HEK293 (cell line): ENCODE results near the gene SCGB3A2.

Experiments
- CTCF ChIA-PET: fragments of 350-600 bp; formaldehyde crosslinking; extraction: SDS; loops from one replicate; lab custom pipeline; 2021; ENCODE audit warnings: antibody characterized with exemption; lab: Yijun Ruan, JAX
- POLR2A ChIA-PET: fragments of 300-600 bp; formaldehyde crosslinking; extraction: SDS; loops from one replicate; lab custom pipeline; 2020; ENCODE audit warnings: antibody characterized with exemption, inconsistent platforms; lab: Yijun Ruan, JAX
- H3K27ac ChIP-seq: fragments of 200-500 bp; sonication (Bioruptor generic); 2 replicates; pipeline ENCODE4 v1.5.1; 2014; ENCODE audit warnings: low read depth, low read length, control low read depth, inconsistent platforms; ENCODE audit errors: extremely low read depth
- H3K36me3 ChIP-seq, 2 experiments: fragments of 200-500 bp in 1 of 2; sonication (Bioruptor generic) in 1 of 2; 1 replicate in 1 of 2; 2 replicates in 1 of 2; pipeline ENCODE4 v1.5.1; 2014 to 2017; ENCODE audit warnings: inconsistent platforms in 2 of 2, low read length in 2 of 2; ENCODE audit not compliant: control insufficient read depth in 2 of 2, insufficient read depth in 1 of 2
- H3K4me1 ChIP-seq: fragments of 200-500 bp; sonication (Bioruptor generic); 2 replicates; pipeline ENCODE4 v1.5.1; 2014; ENCODE audit warnings: mild to moderate bottlenecking, low read length, inconsistent platforms; ENCODE audit not compliant: control insufficient read depth, insufficient read depth
- H3K4me3 ChIP-seq: 2 replicates; pipeline ENCODE4 v1.5.1; 2011; ENCODE audit warnings: low read depth, mild to moderate bottlenecking, control low read depth, low read length, moderate library complexity
- H3K9me3 ChIP-seq: fragments of 200-500 bp; sonication (Bioruptor generic); 2 replicates; pipeline ENCODE4 v1.5.1; 2014; ENCODE audit warnings: low read depth, low read length, inconsistent platforms; ENCODE audit not compliant: control insufficient read depth, insufficient read depth
- KLF1 ChIP-seq: fragments of 450-650 bp; formaldehyde crosslinking; IDR thresholded peaks from 2 replicates; pipeline ENCODE4 v1.5.1; 2016; ENCODE audit warnings: missing biosample characterization, missing genetic modification characterization
- ZBTB7A ChIP-seq: fragments of 450-650 bp; formaldehyde crosslinking; IDR thresholded peaks from 2 replicates; pipeline ENCODE4 v1.5.1; 2016; ENCODE audit warnings: low read depth, missing biosample characterization, missing genetic modification characterization
- ZNF174 ChIP-seq: fragments of 450-650 bp; formaldehyde crosslinking; IDR thresholded peaks from 2 replicates; pipeline ENCODE4 v1.5.0; 2017; ENCODE audit warnings: missing biosample characterization, mild to moderate bottlenecking, missing genetic modification characterization
- ZNF449 ChIP-seq: fragments of 450-650 bp; formaldehyde crosslinking; IDR thresholded peaks from 2 replicates; pipeline ENCODE4 v1.5.1; 2017; ENCODE audit warnings: missing biosample characterization, mild to moderate bottlenecking, missing genetic modification characterization, moderate library complexity
- ZNF510 ChIP-seq: fragments of 450-650 bp; formaldehyde crosslinking; IDR thresholded peaks from 2 replicates; pipeline ENCODE4 v1.5.1; 2018; ENCODE audit warnings: mild to moderate bottlenecking, missing genetic modification characterization, missing biosample characterization; ENCODE audit not compliant: insufficient replicate concordance
- ZNF518A ChIP-seq: fragments of 450-650 bp; formaldehyde crosslinking; conservative IDR thresholded peaks from 2 replicates; pipeline ENCODE4 v1.5.1; 2016; ENCODE audit warnings: low read depth, missing biosample characterization, missing genetic modification characterization
- ZNF529 ChIP-seq: fragments of 450-650 bp; formaldehyde crosslinking; IDR thresholded peaks from 2 replicates; pipeline ENCODE4 v1.5.1; 2017; ENCODE audit warnings: missing genetic modification characterization, missing biosample characterization; ENCODE audit not compliant: insufficient replicate concordance
- ZNF596 ChIP-seq: fragments of 450-650 bp; IDR thresholded peaks from 2 replicates; pipeline ENCODE4 v1.5.0; 2018; ENCODE audit warnings: missing biosample characterization, mild to moderate bottlenecking, missing genetic modification characterization, moderate library complexity
- ZNF768 ChIP-seq: fragments of 450-650 bp; formaldehyde crosslinking; IDR thresholded peaks from 2 replicates; pipeline ENCODE4 v1.5.1; 2018; ENCODE audit warnings: missing biosample characterization, mild to moderate bottlenecking, missing genetic modification characterization
- TF ChIP-seq, protein P1 (sequence below): fragments of 450-650 bp; formaldehyde crosslinking; IDR thresholded peaks from 2 replicates; pipeline ENCODE4 v1.5.1; 2016; ENCODE audit warnings: missing biosample characterization, missing genetic modification characterization
- TF ChIP-seq, protein P2 (sequence below): fragments of 450-650 bp; formaldehyde crosslinking; IDR thresholded peaks from 2 replicates; pipeline ENCODE4 v1.5.1; 2016; ENCODE audit warnings: missing biosample characterization, missing genetic modification characterization
- TF ChIP-seq, protein P3 (sequence below): fragments of 450-650 bp; formaldehyde crosslinking; conservative IDR thresholded peaks from 2 replicates; pipeline ENCODE4 v1.5.1; 2016; ENCODE audit warnings: low read depth, missing biosample characterization, missing genetic modification characterization

Gene SCGB3A2

DNA sequence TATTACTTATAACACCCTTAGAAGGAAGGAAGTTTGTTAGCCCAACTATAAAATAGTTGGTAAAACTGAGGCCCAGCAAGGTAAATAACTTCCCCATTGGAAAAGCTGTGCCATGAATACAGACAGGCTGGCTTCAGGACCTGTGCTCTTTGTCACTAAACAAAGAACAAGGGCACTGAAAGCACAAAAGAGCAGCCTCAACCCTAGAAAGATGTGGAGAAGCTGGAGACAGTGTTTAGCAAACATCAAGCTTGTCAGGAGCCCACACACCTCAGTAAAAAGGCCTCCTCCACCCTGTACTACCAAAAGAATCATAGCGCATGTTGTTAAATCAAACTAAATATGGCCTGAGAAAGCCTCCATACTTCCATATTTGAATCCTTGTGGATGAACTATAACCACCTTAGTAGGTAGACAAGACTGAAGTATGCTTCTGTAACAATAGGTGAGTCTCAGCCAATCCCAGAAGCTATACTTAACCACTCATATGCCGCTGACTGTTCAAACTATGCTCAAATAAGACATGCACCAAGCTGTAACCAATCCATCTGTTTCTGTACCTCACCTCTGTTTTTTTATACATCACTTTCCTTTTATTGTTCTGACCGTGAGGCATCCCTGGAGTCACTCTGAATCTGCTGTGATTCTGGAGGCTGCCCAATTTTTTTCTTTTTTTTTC, 18.4 kb upstream of the SCGB3A2 start (continued):
- TF ChIP-seq ZNF518A (tag by site-specific recombination) (no peak), ZNF449 (tag by site-specific recombination) (no peak)

- no peaks in the 10 kb centered on the region for H3K9me3 ChIP-seq
- H3K4me3 ChIP-seq, result no peak overlapping the region
- H3K27ac ChIP-seq, result no peak overlapping the region
- POLR2A ChIA-PET, result no interaction called here
- TF ChIP-seq, protein P1, sequence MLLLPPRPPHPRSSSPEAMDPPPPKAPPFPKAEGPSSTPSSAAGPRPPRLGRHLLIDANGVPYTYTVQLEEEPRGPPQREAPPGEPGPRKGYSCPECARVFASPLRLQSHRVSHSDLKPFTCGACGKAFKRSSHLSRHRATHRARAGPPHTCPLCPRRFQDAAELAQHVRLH (tag by site-specific recombination), result no peak
- TF ChIP-seq ZNF596 (tag by site-specific recombination) (no peak), ZNF768 (tag by site-specific recombination) (no peak)
- TF ChIP-seq, protein P2, sequence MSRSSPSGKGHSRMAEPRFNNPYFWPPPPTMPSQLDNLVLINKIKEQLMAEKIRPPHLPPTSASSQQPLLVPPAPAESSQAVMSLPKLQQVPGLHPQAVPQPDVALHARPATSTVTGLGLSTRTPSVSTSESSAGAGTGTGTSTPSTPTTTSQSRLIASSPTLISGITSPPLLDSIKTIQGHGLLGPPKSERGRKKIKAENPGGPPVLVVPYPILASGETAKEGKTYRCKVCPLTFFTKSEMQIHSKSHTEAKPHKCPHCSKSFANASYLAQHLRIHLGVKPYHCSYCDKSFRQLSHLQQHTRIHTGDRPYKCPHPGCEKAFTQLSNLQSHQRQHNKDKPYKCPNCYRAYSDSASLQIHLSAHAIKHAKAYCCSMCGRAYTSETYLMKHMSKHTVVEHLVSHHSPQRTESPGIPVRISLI, result no peak
- H3K4me1 ChIP-seq, result no peaks in the 10 kb centered on the region
- CTCF ChIA-PET, result interaction anchor here (0.5 to 9.4 kb wide), 7 partner anchors 16 to 870 kb away, joined by 3 to 172 read pairs (median 5); no protein-coding TSS in a partner anchor
- no peaks in the 10 kb centered on the region for H3K36me3 ChIP-seq
Observed at GRCh38 chr5:147860641-147861025, 17.9 kb upstream of the SCGB3A2 start.

GRCh38 chr5:147863454-147864158, 14.9 kb upstream of the SCGB3A2 start:
- Histone ChIP-seq H3K9me3 (no peaks in the 10 kb centered on the region), H3K4me1 (no peaks in the 10 kb centered on the region), H3K4me3 (no peak overlapping the region), H3K36me3 (no peaks in the 10 kb centered on the region), H3K27ac (no peak overlapping the region)
- ChIA-PET POLR2A (no interaction called here), CTCF (interaction anchor here (1.3 kb wide), 1 partner anchor 71 kb away, joined by 5 read pairs; no protein-coding TSS in a partner anchor)
- TF ChIP-seq, protein P3, sequence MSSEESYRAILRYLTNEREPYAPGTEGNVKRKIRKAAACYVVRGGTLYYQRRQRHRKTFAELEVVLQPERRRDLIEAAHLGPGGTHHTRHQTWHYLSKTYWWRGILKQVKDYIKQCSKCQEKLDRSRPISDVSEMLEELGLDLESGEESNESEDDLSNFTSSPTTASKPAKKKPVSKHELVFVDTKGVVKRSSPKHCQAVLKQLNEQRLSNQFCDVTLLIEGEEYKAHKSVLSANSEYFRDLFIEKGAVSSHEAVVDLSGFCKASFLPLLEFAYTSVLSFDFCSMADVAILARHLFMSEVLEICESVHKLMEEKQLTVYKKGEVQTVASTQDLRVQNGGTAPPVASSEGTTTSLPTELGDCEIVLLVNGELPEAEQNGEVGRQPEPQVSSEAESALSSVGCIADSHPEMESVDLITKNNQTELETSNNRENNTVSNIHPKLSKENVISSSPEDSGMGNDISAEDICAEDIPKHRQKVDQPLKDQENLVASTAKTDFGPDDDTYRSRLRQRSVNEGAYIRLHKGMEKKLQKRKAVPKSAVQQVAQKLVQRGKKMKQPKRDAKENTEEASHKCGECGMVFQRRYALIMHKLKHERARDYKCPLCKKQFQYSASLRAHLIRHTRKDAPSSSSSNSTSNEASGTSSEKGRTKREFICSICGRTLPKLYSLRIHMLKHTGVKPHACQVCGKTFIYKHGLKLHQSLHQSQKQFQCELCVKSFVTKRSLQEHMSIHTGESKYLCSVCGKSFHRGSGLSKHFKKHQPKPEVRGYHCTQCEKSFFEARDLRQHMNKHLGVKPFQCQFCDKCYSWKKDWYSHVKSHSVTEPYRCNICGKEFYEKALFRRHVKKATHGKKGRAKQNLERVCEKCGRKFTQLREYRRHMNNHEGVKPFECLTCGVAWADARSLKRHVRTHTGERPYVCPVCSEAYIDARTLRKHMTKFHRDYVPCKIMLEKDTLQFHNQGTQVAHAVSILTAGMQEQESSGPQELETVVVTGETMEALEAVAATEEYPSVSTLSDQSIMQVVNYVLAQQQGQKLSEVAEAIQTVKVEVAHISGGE (tag by site-specific recombination), result no peak
- TF ChIP-seq ZNF510 (tag by site-specific recombination) (no peak), ZNF174 (no peak), ZNF529 (no peak), KLF1 (tag by site-specific recombination) (no peak), ZBTB7A (tag by site-specific recombination) (no peak)
- TF ChIP-seq, all 188 proteins: peak for 0
